A549 (cell line): Measurements from ENCODE around the gene GPATCH2. TPM values are rescaled to one million over a fixed set of nuclear protein-coding genes. Genes with fewer than 3 reads are reported as not detected.

ENCODE experiments used
- ATAC-seq, 2 experiments: fragments of 200-7000 bp in 1 of 2; fragments of >200 bp in 1 of 2; cut with Nextera tagmentation in 1 of 2; cut with Tn5 transposase in 1 of 2; 3 replicates each; pipeline versions ENCODE4 v1.8.0 to v1.9.1; 2018 to 2020; ENCODE audit warnings: mild to moderate bottlenecking in 1 of 2, moderate library complexity in 1 of 2
- CTCF ChIA-PET: fragments of 300-600 bp; sonication (Branson Sonifier 250); formaldehyde crosslinking; extraction: SDS; loops from one replicate; lab custom pipeline; 2021; ENCODE audit warnings: antibody characterized with exemption, inconsistent platforms; lab: Yijun Ruan, JAX
- POLR2A ChIA-PET: fragments of 350-600 bp; formaldehyde crosslinking; extraction: SDS; loops from one replicate; lab custom pipeline; 2021; ENCODE audit warnings: antibody characterized with exemption, inconsistent platforms; lab: Yijun Ruan, JAX
- DNase-seq, 2 experiments: peaks; one replicate each; pipeline versions ENCODE4 v3.0.0 to v3.0.0-alpha.2; 2011 to 2016; ENCODE audit warnings: low read depth in 1 of 2, low spot score in 1 of 2
- FAIRE-seq: peaks from 2 replicates; lab custom pipeline; 2011; peaks lifted over from hg19 to GRCh38; lab: Jason Lieb, UNC
- H3K27ac ChIP-seq, 2 experiments: fragments of >200 bp; sonication (Bioruptor Twin); formaldehyde crosslinking; 3 replicates each; pipeline ENCODE4 v1.5.1; 2016 to 2017
- H3K4me1 ChIP-seq: fragments of >200 bp; sonication (Bioruptor Twin); formaldehyde crosslinking; 3 replicates; pipeline ENCODE4 v1.6.1; 2016
- H3K4me2 ChIP-seq: fragments of >200 bp; sonication (Bioruptor Twin); formaldehyde crosslinking; 3 replicates; pipeline ENCODE4 v1.6.1; 2016
- H3K4me3 ChIP-seq: fragments of >200 bp; sonication (Bioruptor Twin); formaldehyde crosslinking; 3 replicates; pipeline ENCODE4 v1.5.1; 2016
- H3K9me3 ChIP-seq: fragments of >200 bp; sonication (Bioruptor Twin); formaldehyde crosslinking; 3 replicates; pipeline ENCODE4 v1.6.1; 2016
- BCL3 ChIP-seq: fragments of >200 bp; sonication (Bioruptor Twin); formaldehyde crosslinking; IDR thresholded peaks from 3 replicates; pipeline ENCODE4 v1.6.1; 2016
- CBX2 ChIP-seq: fragments of 200-600 bp; sonication (generic); IDR thresholded peaks from 2 replicates; pipeline ENCODE4 v1.6.1; 2016; ENCODE audit warnings: low read depth, mild to moderate bottlenecking, borderline replicate concordance
- CHD2 ChIP-seq: fragments of 150-350 bp; IDR thresholded peaks from 2 replicates; pipeline ENCODE4 v1.6.1; 2014; ENCODE audit warnings: low read length; ENCODE audit not compliant: partially characterized antibody
- FOSL2 ChIP-seq, 2 experiments: fragments of 450-650 bp in 1 of 2; fragments of >200 bp in 1 of 2; sonication (Bioruptor Twin) in 1 of 2; formaldehyde crosslinking; IDR thresholded peaks; 2 replicates each; pipeline versions ENCODE4 v1.5.0 to v1.6.1; 2016 to 2020; ENCODE audit warnings: mild to moderate bottlenecking in 1 of 2, moderate library complexity in 1 of 2
- GATA3 ChIP-seq: IDR thresholded peaks from 2 replicates; pipeline ENCODE4 v1.6.1; 2012; ENCODE audit warnings: borderline replicate concordance
- HDAC2 ChIP-seq: fragments of 200-600 bp; sonication (generic); IDR thresholded peaks from 2 replicates; pipeline ENCODE4 v1.6.1; 2016
- NPAS2 ChIP-seq: fragments of 250-450 bp; sonication (Bioruptor Pico); IDR thresholded peaks from 2 replicates; pipeline ENCODE4 v1.8.0; 2022; ENCODE audit warnings: mild to moderate bottlenecking, moderate library complexity, borderline replicate concordance
- NR3C1 ChIP-seq: fragments of >200 bp; sonication (Bioruptor Twin); formaldehyde crosslinking; IDR thresholded peaks from 3 replicates; pipeline ENCODE4 v1.6.1; 2017
- PBX3 ChIP-seq: IDR thresholded peaks from 2 replicates; pipeline ENCODE4 v1.6.1; 2012
- POLR2AphosphoS2 ChIP-seq: conservative IDR thresholded peaks from 2 replicates; pipeline ENCODE4 v1.6.1; 2012; ENCODE audit warnings: low read length, improper control_type of control experiment, inconsistent platforms
- REST ChIP-seq: fragments of 200-600 bp; sonication (generic); IDR thresholded peaks from 2 replicates; pipeline ENCODE4 v1.6.1; 2016; ENCODE audit warnings: antibody characterized with exemption, mild to moderate bottlenecking, moderate library complexity
- RFX5 ChIP-seq: fragments of 450-650 bp; IDR thresholded peaks from 2 replicates; pipeline ENCODE4 v1.7.1; 2014; ENCODE audit warnings: antibody characterized with exemption, mild to moderate bottlenecking, moderate library complexity
- TP53 ChIP-seq: fragments of 250-450 bp; sonication (Bioruptor Pico); IDR thresholded peaks from 2 replicates; pipeline ENCODE4 v1.5.0; 2021; ENCODE audit warnings: mild to moderate bottlenecking, moderate library complexity
- ZC3H11A ChIP-seq: fragments of 450-650 bp; IDR thresholded peaks from 2 replicates; pipeline ENCODE4 v1.6.1; 2014; ENCODE audit warnings: antibody characterized with exemption, mild to moderate bottlenecking
- ZNF302 ChIP-seq: fragments of 250-450 bp; sonication (Bioruptor Pico); IDR thresholded peaks from 2 replicates; pipeline ENCODE4 v1.9.0; 2021; ENCODE audit warnings: inconsistent platforms, mild to moderate bottlenecking, moderate library complexity
- WGBS: methylation state at CpG from one replicate; pipeline ENCODE4 v1.1.6; 2017; ENCODE audit errors: missing lambda C conversion rate; 5-methylcytosine and 5-hydroxymethylcytosine counted together
- polyA plus RNA-seq, 4 experiments: library from polyadenylated mRNA; depleted of rRNA in 3 of 4; stranded (reverse); fragments of >200 nt; fragmentation: RNase III in 1 of 4; extraction: RNeasy Plus Mini Kit Qiagen cat#74134 plus additional on column Dnase treatment in 1 of 4; gene quantifications; 2 replicates in 3 of 4; 3 replicates in 1 of 4; pipeline ENCODE4 v1.2.3, GENCODE V29; 2011 to 2017
- TF ChIP-seq, protein P1 (sequence below): fragments of 450-650 bp; IDR thresholded peaks from 2 replicates; pipeline ENCODE4 v1.6.1; 2014; ENCODE audit warnings: antibody characterized with exemption
- TF ChIP-seq, protein P2 (sequence below): fragments of 150-350 bp; IDR thresholded peaks from 2 replicates; pipeline ENCODE4 v1.6.1; 2014; ENCODE audit warnings: low read depth, mild to moderate bottlenecking, low read length
- TF ChIP-seq, protein P3 (sequence below): fragments of 250-450 bp; sonication (Bioruptor Pico); IDR thresholded peaks from 2 replicates; pipeline ENCODE4 v1.5.0; 2021; ENCODE audit warnings: mild to moderate bottlenecking, moderate library complexity, borderline replicate concordance
- TF ChIP-seq, protein P4 (sequence below): fragments of 250-450 bp; sonication (Bioruptor Pico); IDR thresholded peaks from 2 replicates; pipeline ENCODE4 v1.5.0; 2020; ENCODE audit warnings: low read depth, mild to moderate bottlenecking, moderate library complexity

The GPATCH2 gene
- polyA plus RNA-seq, 2 of the 4 experiments (the other 2 are of a cell fraction) = 10.8 to 18.6 TPM

GRCh38 chr1:217568200-217568599 is 62.7 kb downstream of the GPATCH2 start:
- DNase-seq (no peak), FAIRE-seq (no peak), ATAC-seq (no peak)
- no peak for TF ChIP-seq REST
- no peak for TF ChIP-seq GATA3
- no peak for TF ChIP-seq RFX5
- TF ChIP-seq CHD2 = no peak
- TF ChIP-seq BCL3 = no peak
- no peak for TF ChIP-seq CBX2
- TF ChIP-seq, protein P1, sequence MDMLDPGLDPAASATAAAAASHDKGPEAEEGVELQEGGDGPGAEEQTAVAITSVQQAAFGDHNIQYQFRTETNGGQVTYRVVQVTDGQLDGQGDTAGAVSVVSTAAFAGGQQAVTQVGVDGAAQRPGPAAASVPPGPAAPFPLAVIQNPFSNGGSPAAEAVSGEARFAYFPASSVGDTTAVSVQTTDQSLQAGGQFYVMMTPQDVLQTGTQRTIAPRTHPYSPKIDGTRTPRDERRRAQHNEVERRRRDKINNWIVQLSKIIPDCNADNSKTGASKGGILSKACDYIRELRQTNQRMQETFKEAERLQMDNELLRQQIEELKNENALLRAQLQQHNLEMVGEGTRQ = no peak
- no peak for TF ChIP-seq PBX3
- TF ChIP-seq ZNF302 (CRISPR knock-in tag) = no peak
- TF ChIP-seq, protein P2, sequence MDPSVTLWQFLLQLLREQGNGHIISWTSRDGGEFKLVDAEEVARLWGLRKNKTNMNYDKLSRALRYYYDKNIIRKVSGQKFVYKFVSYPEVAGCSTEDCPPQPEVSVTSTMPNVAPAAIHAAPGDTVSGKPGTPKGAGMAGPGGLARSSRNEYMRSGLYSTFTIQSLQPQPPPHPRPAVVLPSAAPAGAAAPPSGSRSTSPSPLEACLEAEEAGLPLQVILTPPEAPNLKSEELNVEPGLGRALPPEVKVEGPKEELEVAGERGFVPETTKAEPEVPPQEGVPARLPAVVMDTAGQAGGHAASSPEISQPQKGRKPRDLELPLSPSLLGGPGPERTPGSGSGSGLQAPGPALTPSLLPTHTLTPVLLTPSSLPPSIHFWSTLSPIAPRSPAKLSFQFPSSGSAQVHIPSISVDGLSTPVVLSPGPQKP = no peak
- TF ChIP-seq, protein P3, sequence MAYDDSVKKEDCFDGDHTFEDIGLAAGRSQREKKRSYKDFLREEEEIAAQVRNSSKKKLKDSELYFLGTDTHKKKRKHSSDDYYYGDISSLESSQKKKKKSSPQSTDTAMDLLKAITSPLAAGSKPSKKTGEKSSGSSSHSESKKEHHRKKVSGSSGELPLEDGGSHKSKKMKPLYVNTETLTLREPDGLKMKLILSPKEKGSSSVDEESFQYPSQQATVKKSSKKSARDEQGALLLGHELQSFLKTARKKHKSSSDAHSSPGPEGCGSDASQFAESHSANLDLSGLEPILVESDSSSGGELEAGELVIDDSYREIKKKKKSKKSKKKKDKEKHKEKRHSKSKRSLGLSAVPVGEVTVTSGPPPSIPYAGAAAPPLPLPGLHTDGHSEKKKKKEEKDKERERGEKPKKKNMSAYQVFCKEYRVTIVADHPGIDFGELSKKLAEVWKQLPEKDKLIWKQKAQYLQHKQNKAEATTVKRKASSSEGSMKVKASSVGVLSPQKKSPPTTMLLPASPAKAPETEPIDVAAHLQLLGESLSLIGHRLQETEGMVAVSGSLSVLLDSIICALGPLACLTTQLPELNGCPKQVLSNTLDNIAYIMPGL (CRISPR knock-in tag) = no peak
- no peak for TF ChIP-seq ZC3H11A
- TF ChIP-seq TP53 (CRISPR knock-in tag) = no peak
- Histone ChIP-seq H3K9me3 (no peaks in the 10 kb centered on the region), H3K4me3 (no peak overlapping the region), H3K4me2 (no peak overlapping the region), H3K4me1 (peaks cover under 1% of the 10 kb centered on the region), H3K27ac (no peak overlapping the region)
- WGBS = 93% methylated on average over 4 of the region's 4 CpGs
- CTCF ChIA-PET = no interaction called here
- POLR2A ChIA-PET = no interaction called here

DNA sequence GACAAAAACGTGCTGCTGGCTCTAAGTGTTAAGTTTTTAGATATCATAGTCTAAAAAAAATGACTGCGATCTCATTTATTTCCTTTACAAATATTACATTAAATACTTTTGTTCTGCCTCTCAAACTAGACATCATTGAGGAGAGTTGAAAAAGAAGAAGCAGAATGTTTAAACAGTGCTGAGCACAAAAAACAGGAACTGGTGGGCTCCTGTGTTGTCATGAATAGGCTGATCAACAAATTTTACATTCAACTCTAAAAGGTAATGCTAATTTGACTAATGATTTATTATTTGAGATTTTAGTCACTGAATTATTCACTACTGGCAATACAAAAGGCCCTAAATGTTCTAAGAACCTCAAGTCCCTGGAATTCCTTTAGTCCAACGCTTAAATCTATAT is 66.1 kb downstream of the GPATCH2 start:
- WGBS = 84% methylated on average over 3 of the region's 3 CpGs
- Histone ChIP-seq H3K4me1 (peaks cover 16% of the 10 kb centered on the region), H3K4me3 (no peak overlapping the region), H3K4me2 (no peak overlapping the region), H3K9me3 (no peaks in the 10 kb centered on the region), H3K27ac (no peak overlapping the region)
- POLR2A ChIA-PET = no interaction called here
- ATAC-seq (no peak), FAIRE-seq (no peak), DNase-seq (no peak)
- CTCF ChIA-PET = no interaction called here
- TF ChIP-seq NR3C1 = no peak
- no peak for TF ChIP-seq FOSL2 (IDR thresholded peaks at IDR 0.05)
- no peak for TF ChIP-seq FOSL2 (CRISPR knock-in tag; IDR thresholded peaks at IDR 0.05)
- no peak for TF ChIP-seq HDAC2
- no peak for TF ChIP-seq RFX5
- no peak for TF ChIP-seq POLR2AphosphoS2
- TF ChIP-seq, protein P4, sequence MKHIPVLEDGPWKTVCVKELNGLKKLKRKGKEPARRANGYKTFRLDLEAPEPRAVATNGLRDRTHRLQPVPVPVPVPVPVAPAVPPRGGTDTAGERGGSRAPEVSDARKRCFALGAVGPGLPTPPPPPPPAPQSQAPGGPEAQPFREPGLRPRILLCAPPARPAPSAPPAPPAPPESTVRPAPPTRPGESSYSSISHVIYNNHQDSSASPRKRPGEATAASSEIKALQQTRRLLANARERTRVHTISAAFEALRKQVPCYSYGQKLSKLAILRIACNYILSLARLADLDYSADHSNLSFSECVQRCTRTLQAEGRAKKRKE (CRISPR knock-in tag) = no peak
- TF ChIP-seq PBX3 = no peak
- TF ChIP-seq REST = no peak
- no peak for TF ChIP-seq NPAS2 (CRISPR knock-in tag)
